GM18951 (cell line): ENCODE data around the gene SPATA4.

ENCODE experiments used
- POLR2A ChIP-seq: IDR thresholded peaks from 4 replicates; pipeline ENCODE4 v1.6.1; 2011; ENCODE audit warnings: mild to moderate bottlenecking; ENCODE audit not compliant: insufficient read length, insufficient read depth; ENCODE audit errors: extremely low read depth
- in situ Hi-C: fragments of 300-500 bp; cut with MboI; formaldehyde crosslinking; loops from one replicate; pipeline ENCODE4 v1.12.0; 2022; ENCODE audit warnings: low sequenced_read_pairs, mixed read lengths, inconsistent platforms; ENCODE audit not compliant: unreplicated experiment

Gene SPATA4

DNA sequence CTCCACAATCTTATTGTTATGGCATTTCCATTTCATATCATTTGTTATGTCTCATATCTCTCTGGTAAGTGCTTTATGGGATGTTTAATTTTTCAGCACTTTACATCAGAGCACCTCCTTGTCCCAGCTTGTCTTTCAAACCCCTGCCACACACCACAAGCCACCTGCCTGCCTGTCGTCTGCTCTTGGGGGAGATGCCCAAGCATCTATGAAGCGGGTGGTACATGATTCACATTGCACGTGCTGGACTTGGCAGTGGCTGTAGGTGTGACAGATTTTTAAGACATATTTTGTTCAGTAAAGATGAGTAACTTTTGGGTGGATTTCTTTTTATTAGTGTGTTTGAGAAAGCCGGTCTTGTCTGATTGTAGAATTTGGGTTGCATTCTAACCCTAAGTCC lies 14.2 kb upstream of the SPATA4 start:
- TF ChIP-seq POLR2A, result no peak
- in situ Hi-C loops, result no loop called here

DNA sequence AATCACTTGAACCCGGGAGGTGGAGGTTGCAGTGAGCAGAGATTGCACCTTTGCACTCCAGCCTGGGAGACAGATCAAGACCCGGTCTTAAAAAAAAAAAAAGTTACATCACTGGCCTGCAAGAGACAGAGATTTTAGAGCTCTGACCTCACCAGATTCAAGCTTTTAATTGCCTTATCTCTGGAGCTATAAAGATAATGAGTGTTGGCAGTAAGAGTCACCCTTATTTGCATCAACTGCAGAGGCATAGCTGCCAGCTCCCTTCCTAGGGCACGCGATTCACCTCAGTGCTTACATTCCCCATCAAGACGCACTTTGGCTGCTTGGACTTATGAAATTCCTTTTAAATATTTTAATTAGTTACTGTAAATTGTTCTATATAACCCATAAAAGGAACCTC lies 12.5 kb upstream of the SPATA4 start:
- in situ Hi-C loops, result no loop called here
- TF ChIP-seq POLR2A, result no peak

DNA sequence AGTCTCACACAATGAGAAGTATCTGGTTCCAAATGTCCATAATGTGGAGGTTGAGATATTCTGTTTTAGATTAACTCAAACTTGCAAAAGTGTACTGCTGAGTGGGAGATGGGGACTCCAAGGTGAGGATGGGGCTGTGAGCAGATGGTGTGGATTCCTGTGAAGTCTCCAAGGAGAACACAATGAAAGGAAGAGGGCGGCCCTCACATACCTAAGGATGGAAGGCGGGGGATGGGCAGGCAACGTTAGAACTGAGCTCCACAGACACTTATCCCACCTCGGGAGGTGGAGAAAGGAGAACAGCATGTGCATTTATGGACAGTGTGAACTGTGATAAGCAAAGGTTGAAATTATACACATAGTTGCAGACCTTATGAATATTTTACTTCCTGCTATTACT lies 9.9 kb upstream of the SPATA4 start:
- TF ChIP-seq POLR2A, result no peak
- in situ Hi-C loops, result no loop called here

DNA sequence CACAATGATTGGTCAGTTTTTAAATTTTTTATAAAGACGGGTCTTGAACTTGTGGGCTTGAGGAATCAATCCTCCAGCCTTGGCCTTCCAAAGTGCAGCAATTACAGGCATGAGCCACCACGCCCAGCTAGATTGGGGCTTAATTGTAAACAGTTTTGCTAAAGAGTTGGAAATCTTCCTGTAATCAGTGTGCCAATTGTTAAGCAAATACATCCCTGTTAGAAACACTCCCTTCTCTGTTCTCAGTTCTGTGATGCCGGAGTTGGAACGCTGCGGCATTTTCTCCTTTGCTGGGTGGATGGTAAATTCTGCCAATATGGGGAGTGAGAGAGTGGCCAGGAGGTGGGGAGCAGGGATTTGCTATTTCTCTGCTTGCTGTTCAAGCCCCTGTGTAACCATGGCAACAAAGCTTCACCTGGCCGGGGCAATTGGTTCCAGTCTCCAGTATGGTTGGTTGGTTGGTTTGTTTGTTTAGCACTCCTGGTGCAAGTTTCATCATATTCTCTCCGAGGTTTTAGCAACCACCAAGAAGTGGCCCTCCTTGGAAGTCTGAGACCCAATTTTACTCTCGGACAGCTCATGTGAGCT lies 3.0 kb upstream of the SPATA4 start:
- in situ Hi-C loops, result no loop called here
- TF ChIP-seq POLR2A, result no peak

DNA sequence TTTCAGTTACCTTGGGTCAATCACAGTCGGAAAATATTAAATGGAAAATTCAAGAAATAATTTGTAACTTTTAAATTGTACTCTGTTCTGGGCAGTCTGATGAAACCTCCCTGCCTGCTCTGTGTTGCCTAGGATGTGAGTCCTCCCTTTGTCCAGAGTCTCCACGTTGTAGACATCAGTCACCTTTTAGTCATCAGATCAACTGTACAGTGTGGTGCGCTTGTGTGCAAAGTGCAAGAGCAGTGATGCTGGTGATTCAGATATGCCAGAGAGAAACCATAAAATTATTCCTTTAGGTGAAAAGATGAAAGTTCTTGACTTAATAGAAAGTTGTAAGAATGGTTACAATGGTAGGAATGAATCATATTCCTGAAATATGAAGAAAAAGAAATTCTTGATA lies 1.4 kb downstream of the SPATA4 start:
- in situ Hi-C loops, result no loop called here

DNA sequence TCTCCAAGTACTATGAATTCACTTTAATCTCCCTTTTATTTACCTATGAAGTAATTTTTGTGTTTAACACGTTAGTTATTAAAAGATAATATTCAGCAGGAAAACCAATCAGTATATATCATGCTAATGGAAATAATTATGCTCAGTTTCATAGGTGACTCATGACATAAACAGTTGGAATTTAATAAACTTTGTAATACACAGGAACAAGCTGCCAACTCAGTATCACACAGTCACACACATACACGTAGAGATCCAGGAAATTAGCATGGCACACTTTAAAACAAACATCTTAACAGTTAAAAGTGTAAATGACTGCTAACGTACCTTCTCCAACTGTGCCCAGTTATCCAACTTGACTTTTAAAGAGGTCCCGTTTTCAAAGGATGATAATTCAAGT lies 2.3 kb downstream of the SPATA4 start:
- TF ChIP-seq POLR2A, result no peak
- in situ Hi-C loops, result no loop called here

More for the DNA sequence above, 1.4 kb downstream of the SPATA4 start:
- TF ChIP-seq POLR2A, result no peak

DNA sequence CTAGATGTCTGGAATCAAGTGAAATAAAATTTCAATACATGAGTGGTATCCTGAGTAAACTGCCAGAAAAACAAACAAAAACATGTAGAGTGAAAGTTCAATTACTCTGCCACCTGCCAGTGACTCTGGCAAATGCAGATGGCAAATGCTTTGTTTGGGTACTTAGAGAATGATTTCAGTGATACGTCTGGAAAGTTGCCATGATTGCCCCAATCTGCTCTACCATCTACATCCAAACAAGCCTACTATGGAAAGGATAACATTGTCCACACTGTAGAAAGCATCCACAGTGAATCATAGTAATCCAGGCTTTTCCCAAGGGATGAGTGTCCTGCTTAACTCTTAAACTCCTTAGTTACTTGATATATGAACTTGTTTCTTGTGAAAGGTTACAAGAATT lies 3.4 kb downstream of the SPATA4 start:
- no peak for TF ChIP-seq POLR2A
- in situ Hi-C loops, result no loop called here

DNA sequence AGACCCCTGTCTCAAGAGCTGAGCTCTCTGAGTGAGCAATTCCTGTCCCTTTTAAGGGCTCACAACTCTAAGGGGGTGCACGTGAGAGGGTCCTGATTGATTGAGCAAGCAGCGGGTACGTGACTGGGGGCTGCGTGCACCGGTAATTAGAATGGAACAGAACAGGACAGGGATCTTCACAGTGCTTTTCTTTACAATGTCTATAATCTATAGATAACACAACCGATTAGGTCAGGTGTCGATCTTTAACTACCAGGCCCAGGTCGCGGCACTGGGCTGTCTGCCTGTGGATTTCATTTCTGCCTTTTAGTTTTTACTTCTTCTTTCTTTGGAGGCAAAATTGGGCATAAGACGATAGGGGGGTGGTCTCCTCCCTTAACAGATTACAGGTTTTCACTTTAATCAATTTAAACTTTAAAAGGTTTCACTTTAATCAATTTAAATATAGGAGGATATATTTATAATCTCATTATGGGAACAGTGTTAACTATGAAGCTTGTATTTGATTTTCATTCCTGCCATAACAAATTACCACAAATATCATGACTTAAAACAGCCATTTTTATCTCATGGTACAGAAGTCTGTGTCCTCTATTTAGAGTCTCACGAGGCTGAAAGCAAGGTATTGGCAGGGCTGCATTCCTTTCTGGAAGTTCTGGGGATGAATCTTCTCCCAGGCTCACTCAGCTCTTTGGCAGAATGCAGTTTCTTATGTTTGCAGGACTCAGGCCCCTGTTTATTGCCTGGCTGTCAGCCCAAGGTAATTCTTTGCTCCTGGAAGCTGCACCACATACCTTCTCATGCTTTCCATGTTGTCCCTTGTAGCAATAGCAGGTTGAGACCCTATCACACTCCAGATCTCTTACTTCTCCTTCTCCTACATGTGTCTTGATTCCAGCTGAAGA lies 5.2 kb downstream of the SPATA4 start:
- no peak for TF ChIP-seq POLR2A
- in situ Hi-C loops, result no loop called here

DNA sequence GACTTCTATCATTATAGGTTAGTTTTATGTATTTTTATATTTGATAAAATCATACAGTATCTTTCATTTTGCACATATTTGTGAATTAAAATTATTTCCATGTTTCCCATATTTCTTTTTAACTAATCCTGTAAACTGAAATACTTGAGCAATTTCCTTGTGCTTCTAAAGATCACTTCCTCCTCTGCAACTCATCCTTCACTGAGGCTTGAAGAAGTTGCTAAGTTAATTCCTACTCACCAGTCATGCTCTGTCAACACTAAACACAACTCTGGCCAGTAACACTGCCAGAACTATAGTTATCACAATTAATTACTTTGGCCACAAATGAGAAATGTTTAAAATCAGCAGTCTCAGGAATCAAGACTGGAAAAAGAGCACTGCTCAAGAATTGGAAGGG lies 6.7 kb downstream of the SPATA4 start:
- in situ Hi-C loops, result no loop called here
- TF ChIP-seq POLR2A, result no peak

DNA sequence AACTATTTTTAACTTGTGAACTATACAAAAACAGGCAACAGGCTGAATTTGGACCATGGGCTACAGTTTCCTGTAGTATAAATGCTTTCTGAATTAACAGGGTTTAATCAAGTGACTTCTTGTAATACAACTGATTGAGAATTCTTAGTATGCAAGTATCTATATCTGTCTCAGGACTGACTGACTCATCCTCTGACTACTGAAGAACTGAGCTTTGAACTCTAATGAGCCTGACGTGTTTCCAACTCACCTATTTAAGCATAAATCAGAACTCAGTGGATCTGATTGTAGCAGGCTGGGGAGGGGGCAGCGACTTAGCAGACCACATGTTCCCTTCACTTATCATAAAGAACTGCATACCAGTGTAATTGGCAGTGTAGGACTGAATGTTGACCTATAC lies 7.8 kb downstream of the SPATA4 start:
- in situ Hi-C loops, result no loop called here
- TF ChIP-seq POLR2A, result no peak

DNA sequence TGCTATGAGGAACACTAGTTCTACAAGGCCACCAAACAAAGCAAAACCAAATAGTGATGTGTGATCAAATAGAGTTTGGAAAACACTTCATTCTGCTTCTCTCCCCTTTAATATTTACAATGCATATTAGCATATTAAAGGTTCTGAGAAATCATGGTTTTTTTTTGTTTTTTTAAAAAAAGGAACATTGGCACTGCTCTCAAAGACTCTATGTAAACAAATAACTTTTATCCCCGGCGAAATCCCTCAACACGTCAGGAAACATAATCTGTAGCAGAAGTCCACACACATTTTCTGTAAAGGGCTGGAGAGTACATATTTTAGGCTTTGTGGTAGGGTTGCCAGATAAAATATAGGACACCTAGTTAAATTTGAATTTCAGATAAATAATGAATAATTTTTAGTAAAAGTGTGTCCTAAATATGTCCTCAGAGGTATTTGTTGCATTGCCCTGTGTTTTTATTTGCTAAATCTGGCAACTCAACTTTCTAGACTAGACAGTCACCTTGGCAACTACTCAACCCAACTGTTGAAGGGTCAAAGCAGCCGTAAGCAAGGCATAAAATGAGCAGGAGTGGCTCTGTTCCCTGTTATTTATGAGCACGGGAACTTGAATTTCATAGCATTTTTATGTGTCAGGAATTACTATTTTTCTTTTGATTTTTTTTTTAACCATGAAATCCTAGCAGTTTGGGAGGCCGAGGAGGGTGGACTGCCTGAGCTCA lies 8.6 kb downstream of the SPATA4 start:
- in situ Hi-C loops, result no loop called here
- no peak for TF ChIP-seq POLR2A

DNA sequence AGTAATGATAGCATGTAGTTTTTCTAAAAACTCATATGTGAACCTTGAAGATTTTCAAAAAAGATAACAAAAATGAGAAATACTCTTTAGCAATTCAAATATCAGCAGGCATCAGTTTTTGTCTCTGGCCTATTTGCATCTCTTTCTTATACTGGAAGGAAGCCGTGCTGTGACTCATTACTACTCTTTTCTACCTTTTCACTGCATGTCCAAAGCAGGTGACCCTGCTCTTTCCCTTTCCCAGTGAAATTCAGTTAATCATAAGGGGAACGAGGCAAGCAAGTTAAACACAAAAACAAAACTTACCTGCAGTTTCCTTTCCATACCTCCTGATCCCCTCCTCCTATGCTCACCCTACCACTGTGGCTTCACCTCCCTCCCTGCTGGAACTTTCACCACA lies 9.3 kb downstream of the SPATA4 start:
- no peak for TF ChIP-seq POLR2A
- in situ Hi-C loops, result no loop called here

DNA sequence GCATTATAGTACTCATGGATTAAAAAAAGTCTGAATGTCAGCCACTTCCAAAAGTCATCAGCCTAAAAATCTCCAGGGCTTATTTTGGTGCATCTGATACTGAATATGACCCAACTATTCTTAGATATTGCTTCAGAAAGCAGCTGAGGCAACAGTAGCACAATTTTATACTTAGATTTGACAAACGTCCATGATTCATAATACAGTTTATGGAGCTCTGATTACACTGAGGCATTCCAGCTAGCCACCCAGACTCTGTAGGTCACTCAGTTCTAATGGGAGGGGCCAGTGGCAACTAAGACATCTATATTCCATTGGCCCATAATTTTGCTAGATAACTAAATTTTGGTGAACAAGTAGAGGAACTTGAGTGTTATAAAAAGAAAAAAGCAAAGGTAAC lies 10.3 kb downstream of the SPATA4 start:
- TF ChIP-seq POLR2A, result no peak
- in situ Hi-C loops, result no loop called here

DNA sequence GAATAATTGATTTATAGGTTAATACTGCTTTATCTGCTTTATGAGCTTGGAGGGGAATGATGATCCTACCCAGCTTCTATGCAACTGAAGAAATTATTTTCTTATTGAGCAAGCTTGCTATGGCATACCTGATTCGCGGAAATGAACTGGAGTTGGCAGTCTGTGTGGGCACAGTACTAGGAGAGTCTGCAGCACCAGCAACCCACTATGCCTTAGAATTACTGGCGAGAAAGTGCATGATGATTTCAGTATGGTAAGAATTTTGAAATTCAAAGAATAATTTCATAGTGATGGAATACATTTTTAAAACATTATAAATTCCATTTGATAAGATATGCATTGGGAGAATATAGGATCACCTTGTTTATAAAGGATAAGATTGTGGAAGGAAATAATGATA lies 32.3 kb downstream of the SPATA4 start:
- TF ChIP-seq POLR2A, result no peak
- in situ Hi-C loops, result no loop called here

DNA sequence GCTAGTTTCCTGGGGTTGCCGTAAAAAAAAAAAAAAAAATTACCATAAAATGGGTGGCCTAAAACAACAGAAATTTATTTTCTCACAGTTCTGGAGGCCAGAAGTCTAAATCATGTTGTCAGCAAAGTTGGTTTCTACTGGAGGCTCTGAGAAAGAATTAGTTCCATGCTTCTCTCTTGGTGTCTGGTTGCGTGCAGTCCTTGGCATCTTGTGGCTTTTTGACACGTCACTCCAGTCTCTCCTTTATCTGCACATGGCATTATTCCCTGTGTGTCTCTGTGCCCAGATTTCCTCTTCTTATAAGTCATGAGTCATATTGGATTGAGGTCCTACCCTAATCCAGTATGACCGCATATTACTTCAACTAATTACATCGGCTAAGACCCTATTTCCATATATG lies 38.7 kb downstream of the SPATA4 start:
- no peak for TF ChIP-seq POLR2A
- in situ Hi-C loops, result no loop called here
